ENCODE data around the gene CRELD1. TPM values are rescaled to one million over a fixed set of nuclear protein-coding genes. Genes with fewer than 3 reads are reported as not detected.

CRELD1 gene
- total and polyA plus RNA-seq, 4 donors: 28.0 to 60.1 (median 41.7) TPM

DNA sequence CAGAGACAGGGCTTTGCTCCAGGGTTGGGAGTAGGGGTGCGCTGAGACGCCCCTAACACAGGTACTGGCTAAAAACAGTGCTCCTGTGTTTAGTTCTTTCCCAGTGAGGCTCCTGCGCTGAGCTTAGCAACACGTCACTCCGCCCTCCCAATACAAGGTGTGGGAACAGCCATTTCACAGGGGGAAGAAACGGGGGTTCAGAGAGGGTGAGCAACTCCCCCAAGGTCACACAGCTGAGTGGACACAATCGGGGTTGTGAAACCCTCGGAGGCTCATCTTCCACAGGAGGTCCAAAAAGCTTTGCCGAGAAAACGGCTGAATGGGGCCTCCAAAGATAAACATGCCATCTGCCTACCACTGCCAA lies 17.9 kb downstream of the CRELD1 start:
- no peak overlapping the region for H3K4me3 ChIP-seq
- no peak for TF ChIP-seq CTCF (IDR thresholded peaks at IDR 0.05; ENCODE audit: control extremely low read depth, extremely low read depth)
- DNase-seq (no peak), ATAC-seq (ENCODE audit: insufficient read depth, low FRiP score) (no peak)
- H3K9me3 ChIP-seq (ENCODE audit: control insufficient read depth in 4 of 4, insufficient read depth in 3 of 4, low read length in 3 of 4): no peaks in the 10 kb centered on the region
- no peak overlapping the region for H3K9ac ChIP-seq (ENCODE audit: insufficient read depth in 1 of 2, low read length in 2 of 2)
- H3K27ac ChIP-seq (ENCODE audit: low read depth in 1 of 2, low read length in 1 of 2): no peak overlapping the region
- H3K27me3 ChIP-seq (ENCODE audit: control insufficient read depth in 3 of 3, insufficient read depth in 3 of 3, low read length in 2 of 3): no peaks in the 10 kb centered on the region
- 18 to 31% methylated on average over 10 of the region's 10 CpGs for WGBS, 2 donors
- no peaks in the 10 kb centered on the region for H3K36me3 ChIP-seq (ENCODE audit: control insufficient read depth in 4 of 4, insufficient read depth in 4 of 4, low read length in 4 of 4)
- peaks cover 0 to 24% (median 4%) of the 10 kb centered on the region in 5 donors for H3K4me1 ChIP-seq (ENCODE audit: control insufficient read depth in 5 of 5, insufficient read depth in 5 of 5, low read length in 5 of 5)

- Histone ChIP-seq H3K9ac (ENCODE audit: insufficient read depth in 1 of 2, low read length in 2 of 2) (peak within 1 kb of the TSS in 1 of 2 donors; percentile 49), H3K4me1 (ENCODE audit: control insufficient read depth in 5 of 5, insufficient read depth in 5 of 5, low read length in 5 of 5) (peaks cover 0 to 19% (median 4%) of the 10 kb centered on the region in 5 donors), H3K36me3 (ENCODE audit: control insufficient read depth in 4 of 4, insufficient read depth in 4 of 4, low read length in 4 of 4) (no peaks in the 10 kb centered on the region), H3K27me3 (ENCODE audit: control insufficient read depth in 3 of 3, insufficient read depth in 3 of 3, low read length in 2 of 3) (no peaks in the 10 kb centered on the region), H3K9me3 (ENCODE audit: control insufficient read depth in 4 of 4, insufficient read depth in 3 of 4, low read length in 3 of 4) (no peaks in the 10 kb centered on the region), H3K27ac (ENCODE audit: low read depth in 1 of 2, low read length in 1 of 2) (no peak within 1 kb of the TSS), H3K4me3 (peak within 1 kb of the TSS; percentile 51)
- TF ChIP-seq CTCF (IDR thresholded peaks at IDR 0.05; ENCODE audit: control extremely low read depth, extremely low read depth): no peak
- DNase-seq (peak; percentile 37 to 55 (median 44)), ATAC-seq (ENCODE audit: insufficient read depth, low FRiP score) (peak; percentile 77)
- 3 to 5% methylated on average over 31 to 52 of the region's 52 CpGs for WGBS, 2 donors
These were observed 18.6 kb downstream of the CRELD1 start, which contains the start of gene PRRT3 for GRCh38 chr3:9951962-9952805. Gene PRRT3, minus strand, starts transcription at chr3:9952408. Its CDS starts 2,293 bp downstream, at chr3:9950115.

DNA sequence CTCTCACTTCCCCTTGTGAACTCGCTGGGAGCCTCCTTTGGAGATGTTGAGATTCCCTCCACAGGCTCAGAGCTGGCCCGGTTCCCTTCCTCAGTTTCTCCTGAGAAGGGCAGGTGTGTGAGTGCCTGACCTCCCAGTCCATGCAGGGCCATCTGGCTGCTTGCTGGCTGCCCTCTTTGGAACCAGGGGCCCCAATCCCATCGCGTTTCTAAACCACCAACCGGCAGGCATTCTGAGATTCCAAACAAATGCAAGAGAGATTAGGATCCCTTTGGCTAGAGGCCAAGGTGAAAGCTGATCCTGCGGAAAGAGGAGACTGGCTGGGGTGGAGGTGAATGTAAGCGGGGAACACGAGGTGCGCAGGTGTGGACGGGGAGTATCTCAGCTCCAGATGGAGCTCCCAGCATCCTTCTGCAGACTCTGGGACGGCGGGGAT lies 21.5 kb downstream of the CRELD1 start:
- Histone ChIP-seq H3K36me3 (ENCODE audit: control insufficient read depth in 4 of 4, insufficient read depth in 4 of 4, low read length in 4 of 4) (peaks cover 0 to 2% (median 0%) of the 10 kb centered on the region in 4 donors), H3K27me3 (ENCODE audit: control insufficient read depth in 3 of 3, insufficient read depth in 3 of 3, low read length in 2 of 3) (no peaks in the 10 kb centered on the region), H3K9me3 (ENCODE audit: control insufficient read depth in 4 of 4, insufficient read depth in 3 of 4, low read length in 3 of 4) (no peaks in the 10 kb centered on the region), H3K27ac (ENCODE audit: low read depth in 1 of 2, low read length in 1 of 2) (no peak overlapping the region), H3K9ac (ENCODE audit: insufficient read depth in 1 of 2, low read length in 2 of 2) (no peak overlapping the region), H3K4me1 (ENCODE audit: control insufficient read depth in 5 of 5, insufficient read depth in 5 of 5, low read length in 5 of 5) (peaks cover 0 to 14% (median 4%) of the 10 kb centered on the region in 5 donors), H3K4me3 (no peak overlapping the region)
- ATAC-seq (ENCODE audit: insufficient read depth, low FRiP score) (no peak), DNase-seq (peak in 2 of 3 donors; percentile 33 to 62)
- WGBS, 2 donors: 57 to 69% methylated on average over 12 of the region's 12 CpGs
- no peak for TF ChIP-seq CTCF (IDR thresholded peaks at IDR 0.05; ENCODE audit: control extremely low read depth, extremely low read depth)

Measured in lung (tissue), 12 donors.